ENCODE data around the gene SORCS1.

Gene SORCS1

DNA sequence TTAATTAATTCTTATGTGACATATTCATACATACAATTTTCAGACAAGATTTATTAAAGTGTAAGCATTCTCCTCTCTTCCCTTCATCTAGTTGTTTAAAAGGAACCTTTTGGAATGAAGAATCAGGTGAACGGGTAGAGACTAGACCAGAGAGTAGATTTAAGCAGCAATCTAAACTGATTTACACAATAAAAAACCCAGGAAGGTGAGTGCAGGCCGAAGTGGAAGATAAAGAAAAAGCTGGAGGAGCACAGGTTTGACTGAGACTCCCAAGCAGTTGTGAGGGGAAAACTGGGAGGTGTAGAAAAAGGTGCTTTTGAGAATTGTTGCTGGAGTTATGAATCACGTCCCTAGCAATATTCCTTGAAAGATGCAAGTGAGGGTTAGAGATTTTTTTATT is 601.1 kb downstream of the SORCS1 start:
- H3K9me3 Mint-ChIP-seq = no peaks in the 10 kb centered on the region
- H3K36me3 Mint-ChIP-seq (ENCODE audit: low read depth) = no peaks in the 10 kb centered on the region
- TF ChIP-seq, protein P1, sequence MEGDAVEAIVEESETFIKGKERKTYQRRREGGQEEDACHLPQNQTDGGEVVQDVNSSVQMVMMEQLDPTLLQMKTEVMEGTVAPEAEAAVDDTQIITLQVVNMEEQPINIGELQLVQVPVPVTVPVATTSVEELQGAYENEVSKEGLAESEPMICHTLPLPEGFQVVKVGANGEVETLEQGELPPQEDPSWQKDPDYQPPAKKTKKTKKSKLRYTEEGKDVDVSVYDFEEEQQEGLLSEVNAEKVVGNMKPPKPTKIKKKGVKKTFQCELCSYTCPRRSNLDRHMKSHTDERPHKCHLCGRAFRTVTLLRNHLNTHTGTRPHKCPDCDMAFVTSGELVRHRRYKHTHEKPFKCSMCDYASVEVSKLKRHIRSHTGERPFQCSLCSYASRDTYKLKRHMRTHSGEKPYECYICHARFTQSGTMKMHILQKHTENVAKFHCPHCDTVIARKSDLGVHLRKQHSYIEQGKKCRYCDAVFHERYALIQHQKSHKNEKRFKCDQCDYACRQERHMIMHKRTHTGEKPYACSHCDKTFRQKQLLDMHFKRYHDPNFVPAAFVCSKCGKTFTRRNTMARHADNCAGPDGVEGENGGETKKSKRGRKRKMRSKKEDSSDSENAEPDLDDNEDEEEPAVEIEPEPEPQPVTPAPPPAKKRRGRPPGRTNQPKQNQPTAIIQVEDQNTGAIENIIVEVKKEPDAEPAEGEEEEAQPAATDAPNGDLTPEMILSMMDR (IDR thresholded peaks at IDR 0.05) = no peak
- H3K4me1 Mint-ChIP-seq = peaks cover 7% of the 10 kb centered on the region
- no peak overlapping the region for H3K4me3 Mint-ChIP-seq
- no peak for DNase-seq
- H3K27ac Mint-ChIP-seq = no peak overlapping the region
- no peaks in the 10 kb centered on the region for H3K27me3 Mint-ChIP-seq (ENCODE audit: low read depth, poor library complexity)

DNA sequence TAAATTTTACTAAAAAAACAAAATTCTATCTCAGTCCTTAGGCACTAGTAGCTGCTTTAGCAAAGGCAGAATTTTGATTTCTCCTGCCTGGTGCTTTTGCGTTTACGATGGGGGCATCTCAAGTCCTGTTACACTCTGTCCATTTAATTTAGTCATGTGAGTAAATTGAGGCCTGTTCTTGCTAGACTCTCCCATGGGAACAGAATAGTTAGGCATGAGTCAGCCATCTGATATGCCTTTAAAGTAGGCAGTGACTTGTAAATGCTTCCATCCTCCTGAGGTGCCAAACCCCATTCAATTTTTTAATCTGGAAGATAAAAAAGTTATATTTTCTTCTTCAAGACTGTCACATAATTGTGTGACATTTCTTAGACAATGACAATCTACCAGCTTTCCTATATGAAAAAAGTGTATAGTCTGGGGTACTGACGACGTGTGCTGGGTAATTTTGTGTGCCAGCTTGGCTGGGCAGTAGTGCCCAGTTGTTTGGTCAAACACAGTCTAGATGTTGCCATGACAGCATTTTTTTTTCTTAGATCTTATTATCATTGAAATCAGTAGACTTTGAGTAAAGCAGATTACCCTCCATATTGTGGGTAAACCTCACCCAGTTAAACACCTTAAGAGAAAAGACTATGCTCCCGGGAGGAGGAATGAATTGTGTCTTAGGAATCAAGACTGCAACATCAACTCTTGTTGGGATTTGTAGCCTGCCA is 603.4 kb downstream of the SORCS1 start:
- H3K27me3 Mint-ChIP-seq (ENCODE audit: low read depth, poor library complexity) = peaks cover 2% of the 10 kb centered on the region
- no peak overlapping the region for H3K27ac Mint-ChIP-seq
- H3K36me3 Mint-ChIP-seq (ENCODE audit: low read depth) = no peaks in the 10 kb centered on the region
- TF ChIP-seq, protein P1 (IDR thresholded peaks at IDR 0.05) = no peak
- no peaks in the 10 kb centered on the region for H3K9me3 Mint-ChIP-seq
- no peak for DNase-seq
- no peak overlapping the region for H3K4me3 Mint-ChIP-seq
- peaks cover 7% of the 10 kb centered on the region for H3K4me1 Mint-ChIP-seq

DNA sequence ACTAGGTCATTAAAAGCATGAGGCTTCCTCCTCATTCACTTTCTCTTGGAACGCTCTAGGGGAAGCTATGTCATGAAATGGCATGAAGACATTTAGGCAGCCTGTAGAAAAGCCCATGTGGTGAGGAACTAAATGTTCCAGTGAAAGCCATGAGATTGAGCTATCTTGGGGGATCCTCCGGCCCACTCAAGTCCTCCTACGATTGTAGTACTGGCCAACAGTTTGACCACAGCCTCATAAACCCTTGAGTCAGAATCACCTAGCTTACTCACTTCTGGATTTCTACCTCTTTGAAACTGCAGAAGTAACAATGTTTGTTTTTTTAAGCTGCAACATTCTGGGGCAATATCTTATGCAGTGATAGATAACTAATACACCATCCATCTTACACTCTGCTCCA is 605.1 kb downstream of the SORCS1 start:
- no peaks in the 10 kb centered on the region for H3K36me3 Mint-ChIP-seq (ENCODE audit: low read depth)
- H3K4me1 Mint-ChIP-seq = peaks cover 7% of the 10 kb centered on the region
- TF ChIP-seq, protein P1 (IDR thresholded peaks at IDR 0.05) = no peak
- no peak overlapping the region for H3K4me3 Mint-ChIP-seq
- DNase-seq = no peak
- no peak overlapping the region for H3K27ac Mint-ChIP-seq
- H3K27me3 Mint-ChIP-seq (ENCODE audit: low read depth, poor library complexity) = peaks cover 2% of the 10 kb centered on the region
- no peaks in the 10 kb centered on the region for H3K9me3 Mint-ChIP-seq

DNA sequence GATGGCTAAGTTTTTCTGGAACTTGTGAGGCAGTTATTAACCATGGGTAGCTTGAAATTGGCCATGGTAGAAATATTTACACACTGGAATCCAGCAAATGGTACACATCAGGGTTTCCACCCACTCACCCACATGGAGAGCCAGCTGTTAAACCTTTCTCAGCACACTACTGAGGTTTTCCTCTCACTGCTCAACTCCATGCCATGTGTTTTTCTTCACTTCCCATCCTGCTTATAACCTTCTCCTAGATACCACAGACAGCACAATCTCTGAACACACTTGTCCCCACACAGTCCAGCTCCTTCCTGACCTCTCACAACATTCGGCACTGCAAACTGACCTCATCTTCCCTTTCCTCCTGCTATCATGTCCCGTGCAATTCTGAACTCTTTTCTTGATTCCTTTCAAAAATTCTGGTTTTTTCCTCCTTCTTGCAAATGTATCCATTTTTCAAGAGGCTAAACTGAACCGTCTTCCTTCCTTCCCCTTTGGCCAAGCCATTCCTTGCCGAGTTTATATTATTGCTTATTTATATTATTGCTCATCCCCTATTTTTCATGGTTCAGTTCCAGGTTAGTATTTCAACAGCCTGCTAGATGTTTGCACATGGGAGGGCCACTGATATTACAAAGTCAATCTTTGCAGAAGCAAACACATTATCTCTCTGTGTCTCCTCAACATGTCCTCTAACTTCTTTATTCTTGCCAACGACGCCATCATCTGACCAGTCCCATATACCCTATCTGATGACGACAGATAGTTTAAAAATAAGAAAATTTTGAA is 606.4 kb downstream of the SORCS1 start:
- TF ChIP-seq, protein P1 (IDR thresholded peaks at IDR 0.05) = no peak
- Mint-ChIP-seq H3K4me3 (no peak overlapping the region), H3K27me3 (ENCODE audit: low read depth, poor library complexity) (peaks cover 2% of the 10 kb centered on the region), H3K27ac (no peak overlapping the region), H3K4me1 (peaks cover 7% of the 10 kb centered on the region), H3K36me3 (ENCODE audit: low read depth) (no peaks in the 10 kb centered on the region), H3K9me3 (no peaks in the 10 kb centered on the region)
- DNase-seq = no peak

DNA sequence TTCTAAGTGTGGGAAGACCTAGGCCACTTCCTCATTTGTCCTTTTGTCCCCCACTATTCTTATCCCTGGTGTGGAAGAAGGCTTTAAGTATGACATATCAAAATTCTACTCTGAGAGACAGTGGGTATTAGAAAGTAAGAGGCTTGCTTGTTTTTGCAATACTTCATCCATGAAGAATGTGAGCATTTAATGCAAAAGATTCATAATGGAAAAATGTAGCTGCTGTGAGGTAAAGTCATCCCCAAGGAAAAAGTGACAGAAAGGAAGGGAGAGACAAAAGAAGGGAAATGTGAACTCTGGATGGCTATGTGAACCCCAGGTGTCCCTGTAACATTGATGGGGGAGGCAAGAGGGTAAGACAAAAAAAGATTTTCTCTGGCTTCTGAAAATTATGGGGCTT is 607.5 kb downstream of the SORCS1 start:
- no peak overlapping the region for H3K4me3 Mint-ChIP-seq
- DNase-seq = no peak

More for the DNA sequence above, 607.5 kb downstream of the SORCS1 start:
- no peaks in the 10 kb centered on the region for H3K36me3 Mint-ChIP-seq (ENCODE audit: low read depth)
- peaks cover 2% of the 10 kb centered on the region for H3K27me3 Mint-ChIP-seq (ENCODE audit: low read depth, poor library complexity)
- no peaks in the 10 kb centered on the region for H3K9me3 Mint-ChIP-seq
- TF ChIP-seq, protein P1 (IDR thresholded peaks at IDR 0.05) = no peak
- no peak overlapping the region for H3K27ac Mint-ChIP-seq
- peaks cover 7% of the 10 kb centered on the region for H3K4me1 Mint-ChIP-seq
